HuH-7.5 (cell line): ENCODE data around the gene HYOU1.
A peak's percentile ranks its signal among the peaks of the same experiment; 100 is the strongest.
"Not testable (repeated sequence)": the region's sequence is repeated elsewhere in the genome, so short reads cannot be mapped to it uniquely, and the experiment has no call there.

ENCODE experiments used
- DNase-seq: peaks from one replicate; pipeline ENCODE4 v3.0.0; 2011; ENCODE audit warnings: low spot score

HYOU1 gene

GRCh38 chr11:119084663-119085436 lies 27.8 kb upstream of the HYOU1 start, which contains the start of gene HMBS:
Gene HMBS, plus strand, starts transcription at chr11:119084881. Its CDS starts 153 bp downstream, at chr11:119085034.
- peak; percentile 79 for DNase-seq

GRCh38 chr11:119081682-119082260 lies 24.8 kb upstream of the HYOU1 start:
- no peak for DNase-seq

GRCh38 chr11:119078675-119079420 lies 21.8 kb upstream of the HYOU1 start:
- DNase-seq, result no peak

GRCh38 chr11:119077839-119078238 lies 20.8 kb upstream of the HYOU1 start:
- DNase-seq, result no peak

GRCh38 chr11:119067371-119068222 lies 10.6 kb upstream of the HYOU1 start, which contains the start of gene VPS11:
Gene VPS11, plus strand, starts transcription at chr11:119067818. Its CDS starts 6 bp downstream, at chr11:119067824.
- DNase-seq, result peak; percentile 98

- DNase-seq, result peak; percentile 43
These were observed 8.4 kb upstream of the HYOU1 start for GRCh38 chr11:119065369-119065768.

- DNase-seq, result no peak
These were observed 5.8 kb upstream of the HYOU1 start for GRCh38 chr11:119062779-119063178.

GRCh38 chr11:119061256-119061655 lies 4.3 kb upstream of the HYOU1 start:
- no peak for DNase-seq

GRCh38 chr11:119059128-119059527 lies 2.1 kb upstream of the HYOU1 start:
- DNase-seq, result not testable (repeated sequence)

- peak; percentile 48 for DNase-seq
These were observed 495 bp downstream of the HYOU1 start for GRCh38 chr11:119056421-119056999.

GRCh38 chr11:119055901-119056300 lies 1.1 kb downstream of the HYOU1 start:
- DNase-seq, result no peak

GRCh38 chr11:119054418-119054817 lies 2.6 kb downstream of the HYOU1 start:
- no peak for DNase-seq

- no peak for DNase-seq
These were observed 4.7 kb downstream of the HYOU1 start for GRCh38 chr11:119052163-119052814.

- DNase-seq, result no peak
These were observed 5.4 kb downstream of the HYOU1 start for GRCh38 chr11:119051440-119052162.

- no peak for DNase-seq
These were observed 7.9 kb downstream of the HYOU1 start for GRCh38 chr11:119049081-119049480.

GRCh38 chr11:119048644-119049043 lies 8.4 kb downstream of the HYOU1 start:
- DNase-seq, result no peak

- no peak for DNase-seq
These were observed 9.8 kb downstream of the HYOU1 start for GRCh38 chr11:119047205-119047604.

GRCh38 chr11:119046489-119046888 lies 10.5 kb downstream of the HYOU1 start:
- DNase-seq, result no peak

- no peak for DNase-seq
These were observed 12.3 kb downstream of the HYOU1 start for GRCh38 chr11:119044708-119045107.

GRCh38 chr11:119042927-119043326 lies 14.1 kb downstream of the HYOU1 start:
- no peak for DNase-seq
